Measurements from ENCODE around the gene GPR15LG. TPM values are rescaled to one million over a fixed set of nuclear protein-coding genes. Genes with fewer than 3 reads are reported as not detected.
"Not testable (repeated sequence)": the region's sequence is repeated elsewhere in the genome, so short reads cannot be mapped to it uniquely, and the experiment has no call there.

The GPR15LG gene
- total RNA-seq, 1 experiment from 2014 or later: not detected

- in situ Hi-C loops (cut with HindIII; ENCODE audit: low pct_unique_long_range_greater_than_20kb, low sequenced_read_pairs): no loop called here
- DNase-seq (ENCODE audit: low read depth): no peak
Measured at GRCh38 chr10:84159076-84159685, 14.4 kb upstream of the GPR15LG start.

DNA sequence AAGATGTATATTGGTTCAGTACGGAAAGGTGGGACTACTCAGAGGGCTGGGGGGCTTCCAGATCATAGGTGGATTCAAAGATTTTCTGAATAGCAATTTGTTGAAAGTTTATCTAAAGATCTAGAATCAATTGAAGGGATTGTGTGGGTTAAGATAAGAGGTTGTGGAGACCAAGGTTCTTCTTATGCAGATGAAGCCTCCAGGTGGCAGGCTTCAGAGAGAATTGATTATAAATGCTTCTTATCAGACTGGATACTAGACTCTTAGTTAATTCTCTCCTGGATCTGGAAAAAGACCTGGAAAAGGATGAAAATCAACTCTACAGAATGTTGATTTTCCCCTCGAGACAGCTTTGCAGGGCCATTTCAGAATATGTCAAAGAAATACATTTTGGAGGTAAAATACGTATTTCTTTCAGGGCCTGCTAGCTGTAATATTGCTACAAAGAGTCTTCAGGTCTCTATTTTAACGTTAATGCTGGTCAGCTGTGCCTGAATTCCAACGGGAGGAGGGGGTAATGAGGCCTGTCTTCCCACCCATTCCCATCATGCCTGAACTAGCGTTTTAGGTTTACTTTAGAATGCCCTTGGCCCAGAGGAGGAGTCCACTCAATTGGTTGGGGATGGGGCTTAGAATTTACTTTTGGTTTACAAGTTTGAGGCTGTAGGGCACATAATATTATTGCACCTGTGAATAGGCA lies 12.8 kb upstream of the GPR15LG start:
- in situ Hi-C loops (cut with HindIII; ENCODE audit: low pct_unique_long_range_greater_than_20kb, low sequenced_read_pairs): no loop called here

DNA sequence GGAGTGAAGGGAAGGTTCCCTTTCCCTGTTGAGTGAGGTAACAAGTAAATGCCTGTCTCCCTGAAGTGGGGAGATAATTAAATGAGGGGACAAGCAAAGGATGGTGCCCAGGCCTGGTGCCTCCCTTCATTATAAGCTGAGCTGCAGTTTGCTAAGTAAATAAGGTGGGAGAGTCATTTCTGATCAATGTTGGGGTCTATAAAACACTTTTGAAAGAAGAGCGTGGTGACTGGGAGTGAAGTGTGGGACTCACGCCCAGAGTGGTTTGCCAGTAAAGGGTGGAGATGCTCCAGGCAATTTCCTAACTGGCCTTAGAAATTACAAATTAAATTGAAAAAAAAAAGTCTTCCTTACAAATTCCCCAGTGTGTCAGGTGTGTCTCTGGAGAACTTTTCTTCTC lies 9.6 kb upstream of the GPR15LG start:
- no peak for DNase-seq (ENCODE audit: low read depth)
- in situ Hi-C loops (cut with HindIII; ENCODE audit: low pct_unique_long_range_greater_than_20kb, low sequenced_read_pairs): no loop called here

More for the DNA sequence above, 12.8 kb upstream of the GPR15LG start:
- no peak for DNase-seq (ENCODE audit: low read depth)

GRCh38 chr10:84164442-84164841 lies 9.2 kb upstream of the GPR15LG start:
- in situ Hi-C loops (cut with HindIII; ENCODE audit: low pct_unique_long_range_greater_than_20kb, low sequenced_read_pairs): no loop called here
- DNase-seq (ENCODE audit: low read depth): no peak

DNA sequence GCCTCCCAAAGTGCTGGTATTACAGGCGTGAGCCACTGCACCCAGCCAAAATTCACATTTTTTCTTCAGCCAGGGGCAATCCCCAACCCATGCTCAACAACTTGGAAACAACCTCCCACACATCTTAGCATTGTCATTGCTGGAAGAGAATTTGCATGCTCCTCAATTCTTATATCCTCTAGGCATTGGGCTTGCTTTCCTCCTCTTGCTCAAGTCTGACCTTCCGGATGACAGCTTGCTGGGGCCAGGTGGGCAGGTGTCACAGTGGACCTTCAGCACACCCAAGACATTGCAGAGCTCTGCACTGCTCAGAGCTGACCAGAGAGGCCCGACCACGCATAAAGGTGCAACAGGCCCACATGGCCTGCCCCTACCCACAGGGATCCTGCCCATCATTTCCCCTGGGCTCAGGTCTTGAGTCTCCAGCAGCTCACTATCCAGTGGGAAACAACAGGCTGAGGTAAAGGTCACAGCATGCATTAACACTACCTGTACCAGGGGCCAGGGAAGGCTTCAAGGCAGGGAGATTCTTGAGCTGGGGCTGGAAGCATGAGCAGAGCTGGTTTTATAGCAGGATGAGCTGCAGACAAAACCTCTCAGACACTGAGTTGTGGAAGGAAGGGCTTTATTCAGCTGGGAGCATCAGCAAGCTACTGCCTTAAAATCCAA lies 6.8 kb upstream of the GPR15LG start:
- peak; percentile 36 for DNase-seq (ENCODE audit: low read depth)
- in situ Hi-C loops (cut with HindIII; ENCODE audit: low pct_unique_long_range_greater_than_20kb, low sequenced_read_pairs): no loop called here

- in situ Hi-C loops (cut with HindIII; ENCODE audit: low pct_unique_long_range_greater_than_20kb, low sequenced_read_pairs): not testable (repeated sequence)
- DNase-seq (ENCODE audit: low read depth): peak; percentile 47
Measured at GRCh38 chr10:84167289-84167653, 6.3 kb upstream of the GPR15LG start.

DNA sequence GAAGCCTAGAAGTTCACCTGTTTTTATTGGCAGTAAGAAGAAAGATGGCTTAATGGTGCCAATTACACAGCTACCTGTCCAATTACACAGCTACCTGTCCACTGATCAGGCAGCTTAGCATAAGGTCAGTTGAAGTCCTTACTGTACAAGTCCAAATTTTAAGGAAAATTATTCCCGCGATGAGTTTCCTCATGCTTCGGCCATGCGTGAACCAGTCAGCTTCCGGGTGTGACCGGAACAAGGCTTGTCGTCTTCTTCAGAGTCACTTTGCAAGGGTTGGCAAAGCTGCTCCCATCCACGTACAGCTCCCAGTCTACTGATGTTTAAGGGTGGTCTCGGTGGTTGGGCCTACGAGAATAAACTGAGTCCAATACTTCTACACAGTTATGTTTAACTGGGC lies 5.2 kb upstream of the GPR15LG start:
- in situ Hi-C loops (cut with HindIII; ENCODE audit: low pct_unique_long_range_greater_than_20kb, low sequenced_read_pairs); DNase-seq (ENCODE audit: low read depth): not testable (repeated sequence)

DNA sequence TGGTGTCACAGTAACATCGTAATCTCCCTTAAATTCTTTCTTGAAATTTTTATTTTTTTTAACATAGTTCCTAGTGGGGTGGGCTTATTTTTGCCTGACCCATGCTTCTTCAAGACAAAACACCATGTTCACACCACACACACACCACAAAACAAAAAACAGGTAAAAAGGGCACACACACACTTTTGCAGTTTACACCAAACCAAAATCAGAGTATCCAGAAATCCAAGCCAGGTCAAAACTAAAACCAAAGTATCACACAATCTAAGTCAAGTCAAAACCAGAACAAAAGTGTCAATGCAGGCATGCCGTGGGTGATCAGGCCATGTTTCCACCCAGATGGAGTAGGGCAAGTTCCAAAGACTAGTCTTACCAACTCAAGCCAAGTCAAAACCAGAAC lies 2.4 kb upstream of the GPR15LG start:
- in situ Hi-C loops (cut with HindIII; ENCODE audit: low pct_unique_long_range_greater_than_20kb, low sequenced_read_pairs); DNase-seq (ENCODE audit: low read depth): not testable (repeated sequence)

DNA sequence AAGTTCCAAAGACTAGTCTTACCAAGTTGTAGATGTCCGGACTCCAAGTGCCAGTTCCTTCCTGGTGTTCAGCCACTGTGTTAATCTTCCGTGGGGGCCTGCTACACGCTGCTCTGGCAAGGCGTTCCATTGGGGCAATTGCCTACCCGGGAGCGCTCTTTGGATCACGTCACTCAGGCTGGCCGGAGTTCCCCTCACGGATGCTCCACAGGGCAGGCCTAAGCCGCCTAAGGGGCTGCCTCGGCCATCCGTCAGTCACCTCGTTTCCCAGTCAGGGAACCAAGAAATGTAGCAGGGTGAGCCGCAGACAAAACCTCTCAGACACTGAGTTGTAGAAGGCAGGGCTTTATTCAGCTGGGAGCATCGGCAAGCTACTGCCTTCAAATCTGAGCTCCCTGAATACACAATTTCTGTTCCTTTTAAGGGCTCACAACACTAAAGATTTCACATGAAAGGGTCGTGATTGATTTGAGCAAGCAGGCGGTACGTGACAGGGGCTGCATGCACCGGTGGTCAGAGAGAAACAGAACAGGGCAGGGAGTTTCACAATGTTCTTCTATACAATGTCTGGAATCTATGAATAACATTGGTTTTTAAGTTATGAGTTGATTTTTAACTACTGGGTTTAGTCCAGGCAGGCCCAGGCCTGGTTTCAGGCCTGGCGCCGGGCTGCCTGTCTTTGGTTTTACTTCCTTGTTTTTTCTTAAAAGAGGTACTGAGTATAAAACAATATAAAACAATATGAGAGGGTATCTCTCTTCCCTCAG lies 1.7 kb upstream of the GPR15LG start:
- in situ Hi-C loops (cut with HindIII; ENCODE audit: low pct_unique_long_range_greater_than_20kb, low sequenced_read_pairs): not testable (repeated sequence)
- peak; percentile 76 for DNase-seq (ENCODE audit: low read depth)

DNA sequence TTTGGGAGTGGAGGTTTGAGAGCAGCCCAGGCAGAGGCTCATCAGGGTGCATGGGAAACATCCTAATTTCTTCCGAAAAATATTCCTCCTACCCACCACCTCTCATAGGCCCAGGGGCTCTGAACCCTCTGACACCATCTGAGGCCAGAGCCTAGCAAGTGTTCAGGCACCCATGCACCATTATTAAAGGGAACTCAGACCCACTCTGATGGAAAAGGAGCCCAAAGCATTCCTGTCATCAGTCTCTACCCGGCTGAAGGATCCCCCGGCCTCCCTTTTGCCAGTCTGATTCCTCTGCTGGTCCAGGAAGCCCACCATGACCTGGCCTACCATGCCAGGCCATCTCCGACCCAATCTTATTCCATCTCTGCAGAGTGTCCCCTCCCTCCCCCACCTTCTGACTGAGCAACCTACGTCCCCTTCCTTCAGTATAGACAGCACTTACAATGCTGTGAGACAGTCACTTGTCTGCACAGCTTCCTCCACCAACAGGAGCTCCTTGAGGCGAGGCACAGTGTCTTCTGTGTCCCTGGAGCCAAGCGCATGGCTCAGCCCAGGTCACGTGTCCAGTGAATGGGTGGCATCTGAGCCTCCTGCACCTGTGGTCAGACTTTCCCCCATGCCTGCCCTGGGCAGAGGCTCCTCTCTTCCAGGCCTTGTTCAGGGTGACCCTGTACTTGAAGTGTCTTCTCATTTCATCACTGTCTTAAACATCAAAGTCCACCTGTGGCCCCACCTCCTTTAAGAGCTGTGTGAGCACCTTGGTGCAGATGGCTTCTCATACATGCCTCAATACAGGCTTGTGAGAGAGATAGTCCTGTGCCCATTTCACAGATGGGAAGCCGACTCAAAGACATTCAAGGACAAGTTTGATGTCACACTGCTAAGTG lies 889 bp upstream of the GPR15LG start:
- in situ Hi-C loops (cut with HindIII; ENCODE audit: low pct_unique_long_range_greater_than_20kb, low sequenced_read_pairs): no loop called here

GRCh38 chr10:84175436-84175835 lies 1.8 kb downstream of the GPR15LG start:
- no peak for DNase-seq (ENCODE audit: low read depth)
- in situ Hi-C loops (cut with HindIII; ENCODE audit: low pct_unique_long_range_greater_than_20kb, low sequenced_read_pairs): no loop called here

More for the DNA sequence above, 889 bp upstream of the GPR15LG start:
- peak; percentile 34 for DNase-seq (ENCODE audit: low read depth)

GRCh38 chr10:84176351-84176750 lies 2.8 kb downstream of the GPR15LG start:
- in situ Hi-C loops (cut with HindIII; ENCODE audit: low pct_unique_long_range_greater_than_20kb, low sequenced_read_pairs): no loop called here
- DNase-seq (ENCODE audit: low read depth): no peak

- no peak for DNase-seq (ENCODE audit: low read depth)
- in situ Hi-C loops (cut with HindIII; ENCODE audit: low pct_unique_long_range_greater_than_20kb, low sequenced_read_pairs): no loop called here
Measured at GRCh38 chr10:84176836-84177474, 3.4 kb downstream of the GPR15LG start.

DNA sequence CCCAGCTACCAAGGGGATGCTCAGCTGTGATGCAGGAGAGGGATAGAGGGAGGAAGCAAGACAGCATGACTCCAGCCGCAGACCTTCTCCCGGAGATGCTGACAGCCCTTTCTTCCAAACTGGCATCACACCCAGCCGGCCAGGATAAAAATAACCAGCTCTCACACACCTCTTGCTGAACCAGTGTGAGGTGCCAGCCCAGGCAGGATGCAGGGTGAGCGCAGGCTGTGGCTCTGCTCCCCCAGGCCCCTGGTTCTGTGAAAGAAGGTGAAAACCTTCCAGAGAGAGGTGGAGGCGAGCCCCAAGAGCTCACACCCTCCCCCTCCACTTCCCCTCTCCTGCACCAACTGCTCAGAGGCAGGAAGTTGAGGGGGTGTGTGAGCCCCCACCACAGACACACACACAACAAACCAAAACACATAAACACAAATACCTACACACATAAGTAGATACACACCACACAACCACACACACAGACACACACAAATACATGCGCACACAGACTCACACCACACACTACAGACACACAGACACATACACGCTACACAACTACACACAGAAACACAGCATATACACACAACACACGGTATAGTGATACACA lies 4.0 kb downstream of the GPR15LG start:
- in situ Hi-C loops (cut with HindIII; ENCODE audit: low pct_unique_long_range_greater_than_20kb, low sequenced_read_pairs): no loop called here
- DNase-seq (ENCODE audit: low read depth): no peak

GRCh38 chr10:84178160-84178609 lies 4.6 kb downstream of the GPR15LG start:
- in situ Hi-C loops (cut with HindIII; ENCODE audit: low pct_unique_long_range_greater_than_20kb, low sequenced_read_pairs): no loop called here
- no peak for DNase-seq (ENCODE audit: low read depth)

DNA sequence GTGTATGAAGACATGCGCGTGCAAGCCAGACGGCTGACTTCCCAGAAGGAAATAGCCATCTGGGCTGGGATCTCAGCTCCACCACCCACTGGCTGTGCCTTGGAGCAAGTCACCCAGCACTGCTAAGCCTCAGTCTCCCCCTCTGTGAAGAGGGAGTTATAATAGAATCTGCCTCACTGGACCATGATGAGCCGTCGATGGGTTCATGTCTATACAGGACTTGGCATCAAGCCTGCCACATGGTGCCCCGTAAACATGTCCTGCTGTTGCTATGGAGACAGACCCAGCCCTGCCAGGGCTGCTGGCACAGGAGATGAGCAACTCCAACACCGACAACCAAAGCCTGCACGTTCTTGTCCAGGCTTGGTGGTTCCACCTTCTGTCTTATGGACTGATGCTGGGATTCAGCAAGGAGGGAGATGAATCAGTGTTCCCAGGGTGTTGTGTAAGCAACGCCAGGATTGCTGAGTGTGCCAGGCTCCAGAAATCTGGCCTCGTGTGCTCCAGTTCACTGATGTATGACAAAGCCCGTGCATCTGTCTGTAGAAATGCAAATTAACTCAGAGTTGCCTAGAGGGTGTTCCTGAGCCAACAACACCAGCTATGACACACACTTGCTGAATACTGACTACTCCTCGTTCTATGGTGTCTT lies 5.6 kb downstream of the GPR15LG start:
- peak; percentile 95 for DNase-seq (ENCODE audit: low read depth)
- in situ Hi-C loops (cut with HindIII; ENCODE audit: low pct_unique_long_range_greater_than_20kb, low sequenced_read_pairs): no loop called here

- DNase-seq (ENCODE audit: low read depth); in situ Hi-C loops (cut with HindIII; ENCODE audit: low pct_unique_long_range_greater_than_20kb, low sequenced_read_pairs): not testable (repeated sequence)
Measured at GRCh38 chr10:84180386-84180785, 6.8 kb downstream of the GPR15LG start.
